Type B pancreatic cell (in vitro differentiated cells): ENCODE data around the gene CLINT1. TPM values are rescaled to one million over a fixed set of nuclear protein-coding genes. Genes with fewer than 3 reads are reported as not detected.
A peak's percentile ranks its signal among the peaks of the same experiment; 100 is the strongest.

Experiments
- DNase-seq: peaks from one replicate; pipeline ENCODE4 v3.0.0; 2021; ENCODE audit warnings: mixed read lengths; ENCODE audit not compliant: unreplicated experiment; ENCODE audit errors: extremely low spot score
- H3K27ac Mint-ChIP-seq: 2 replicates; pipeline ENCODE4 v1.8.0; 2021; ENCODE audit warnings: mild to moderate bottlenecking, mixed read lengths
- H3K27me3 Mint-ChIP-seq: 2 replicates; pipeline ENCODE4 v1.8.0; 2021; ENCODE audit warnings: mixed read lengths
- H3K36me3 Mint-ChIP-seq: 2 replicates; pipeline ENCODE4 v1.8.0; 2021; ENCODE audit warnings: mixed read lengths
- H3K4me1 Mint-ChIP-seq: one replicate; pipeline ENCODE4 v1.8.0; 2021; ENCODE audit warnings: mixed read lengths; ENCODE audit not compliant: unreplicated experiment
- H3K4me3 Mint-ChIP-seq: 2 replicates; pipeline ENCODE4 v1.8.0; 2021; ENCODE audit warnings: mild to moderate bottlenecking, mixed read lengths
- H3K9me3 Mint-ChIP-seq: 2 replicates; pipeline ENCODE4 v1.8.0; 2021; ENCODE audit warnings: mixed read lengths
- CTCF ChIP-seq: fragments of 200-600 bp; sonication (generic); conservative IDR thresholded peaks from 2 replicates; pipeline ENCODE4 v1.5.0; 2021; ENCODE audit warnings: antibody characterized with exemption, mild to moderate bottlenecking
- total RNA-seq: library from RNA; stranded (reverse); gene quantifications from 2 replicates; pipeline ENCODE4 v1.2.1, GENCODE V29; 2021; ENCODE audit warnings: low replicate concordance

CLINT1 gene
- total RNA-seq, 1 donor from 2014 or later: 81.8 TPM

DNA sequence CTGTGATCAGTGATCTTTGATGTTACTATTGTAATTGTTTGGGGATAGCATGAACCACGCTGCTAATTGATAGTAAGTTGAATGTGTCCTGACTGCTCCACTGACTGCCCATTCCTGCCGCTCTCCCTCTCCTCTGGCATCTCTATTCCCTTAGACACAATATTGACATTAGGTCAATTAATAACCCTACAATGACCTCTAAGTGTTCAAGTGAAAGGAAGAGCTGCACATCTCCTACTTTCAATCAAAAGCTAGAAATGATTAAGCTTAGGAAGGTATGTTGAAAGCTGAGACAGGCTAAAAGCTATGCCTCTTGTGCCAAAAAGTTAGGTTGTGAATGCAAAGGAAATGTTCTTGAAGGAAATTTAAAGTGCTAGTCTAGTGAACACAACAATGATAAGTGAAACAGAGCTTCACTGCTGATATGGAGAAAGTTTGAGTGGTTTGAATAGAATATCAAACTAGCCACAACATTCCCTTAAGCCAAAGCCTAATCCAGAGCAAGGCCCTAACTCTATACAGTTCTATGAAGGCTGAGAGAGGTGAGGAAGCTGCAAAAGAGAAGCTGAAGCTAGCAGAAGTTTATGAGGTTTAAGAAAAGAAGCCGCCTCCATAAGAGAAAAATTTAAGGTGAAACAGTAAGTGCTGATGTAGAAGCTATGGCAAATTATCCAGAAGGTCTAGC, 12.9 kb downstream of the CLINT1 start:
- H3K27me3 Mint-ChIP-seq: no peaks in the 10 kb centered on the region
- no peak overlapping the region for H3K27ac Mint-ChIP-seq
- no peak for DNase-seq
- peaks cover 33% of the 10 kb centered on the region for H3K36me3 Mint-ChIP-seq
- peaks cover 7% of the 10 kb centered on the region for H3K4me1 Mint-ChIP-seq
- TF ChIP-seq CTCF: no peak
- peaks cover 4% of the 10 kb centered on the region for H3K9me3 Mint-ChIP-seq
- no peak overlapping the region for H3K4me3 Mint-ChIP-seq

- no peak for TF ChIP-seq CTCF
- Mint-ChIP-seq H3K27me3 (no peaks in the 10 kb centered on the region), H3K9me3 (peaks cover 4% of the 10 kb centered on the region), H3K4me3 (no peak overlapping the region), H3K27ac (peak overlapping the region; percentile 29), H3K4me1 (peaks cover 7% of the 10 kb centered on the region), H3K36me3 (peaks cover 32% of the 10 kb centered on the region)
- DNase-seq: no peak
These were observed 16.2 kb downstream of the CLINT1 start for GRCh38 chr5:157842787-157843186.

DNA sequence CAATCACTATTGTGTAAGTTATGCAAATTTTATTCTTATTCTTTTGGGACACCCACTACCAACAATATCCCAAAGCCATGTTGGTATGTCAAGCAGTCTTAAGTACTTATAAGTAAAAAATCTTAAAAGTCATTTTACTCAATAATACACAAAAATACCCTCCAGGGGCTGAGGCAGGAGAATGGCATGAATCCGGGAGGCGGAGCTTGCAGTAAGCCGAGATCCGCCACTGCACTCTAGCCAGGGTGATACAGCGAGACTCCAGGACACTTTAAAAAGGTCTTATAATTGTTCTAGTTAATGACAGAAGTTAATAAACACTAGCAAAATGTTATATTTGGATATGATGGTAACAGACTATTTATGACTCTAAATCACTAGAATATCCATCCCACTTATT, 16.8 kb downstream of the CLINT1 start:
- TF ChIP-seq CTCF: no peak

GRCh38 chr5:157839157-157839795, 19.7 kb downstream of the CLINT1 start:
- Mint-ChIP-seq H3K36me3 (peaks cover 24% of the 10 kb centered on the region), H3K4me1 (peaks cover 9% of the 10 kb centered on the region), H3K9me3 (no peaks in the 10 kb centered on the region), H3K27ac (no peak overlapping the region), H3K27me3 (no peaks in the 10 kb centered on the region), H3K4me3 (no peak overlapping the region)
- DNase-seq: no peak
- TF ChIP-seq CTCF: no peak

More for the DNA sequence above, 16.8 kb downstream of the CLINT1 start:
- peaks cover 27% of the 10 kb centered on the region for H3K36me3 Mint-ChIP-seq
- no peak overlapping the region for H3K27ac Mint-ChIP-seq
- H3K4me3 Mint-ChIP-seq: no peak overlapping the region
- H3K9me3 Mint-ChIP-seq: peaks cover 4% of the 10 kb centered on the region
- H3K4me1 Mint-ChIP-seq: peaks cover 7% of the 10 kb centered on the region
- no peak for DNase-seq
- H3K27me3 Mint-ChIP-seq: no peaks in the 10 kb centered on the region

DNA sequence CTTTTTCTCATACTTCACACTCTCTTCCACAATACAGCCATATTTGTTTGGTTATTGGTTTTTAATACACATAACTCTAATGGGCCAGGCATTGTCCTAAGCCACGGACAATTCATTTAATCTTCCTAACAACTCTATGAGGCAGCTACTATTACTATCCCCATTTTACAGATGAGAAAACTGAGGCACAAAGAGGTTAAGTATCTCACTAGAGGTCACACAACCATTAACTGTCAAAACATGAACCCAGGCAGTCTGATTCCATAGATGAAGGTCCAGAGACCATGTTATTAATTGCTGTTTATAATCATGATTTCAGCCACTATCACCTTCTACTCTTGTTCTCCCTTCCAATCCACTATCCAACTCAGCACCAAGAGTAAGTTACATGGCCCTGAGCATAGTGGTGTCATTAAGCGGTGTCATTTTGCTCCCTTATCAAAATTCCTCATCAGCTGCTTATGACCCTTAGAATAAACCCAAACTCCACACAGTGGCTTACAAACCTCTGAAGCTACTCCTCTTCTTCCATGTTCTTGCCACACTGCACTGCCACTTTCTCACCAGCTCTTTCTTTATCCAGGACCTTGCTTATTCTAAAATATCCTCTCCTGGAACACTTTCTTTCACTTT, 22.7 kb downstream of the CLINT1 start:
- TF ChIP-seq CTCF: no peak
- Mint-ChIP-seq H3K27ac (no peak overlapping the region), H3K9me3 (no peaks in the 10 kb centered on the region), H3K4me1 (peaks cover 14% of the 10 kb centered on the region), H3K4me3 (no peak overlapping the region), H3K27me3 (no peaks in the 10 kb centered on the region), H3K36me3 (peaks cover 29% of the 10 kb centered on the region)
- DNase-seq: no peak
